HCT116 (cell line): ENCODE measurements around the gene TOX3. TPM values are rescaled to one million over a fixed set of nuclear protein-coding genes. Genes with fewer than 3 reads are reported as not detected.

ENCODE experiments used
- ATAC-seq: fragments of 200-7000 bp; cut with Tn5 transposase; 2 replicates; pipeline ENCODE4 v1.9.1; 2020; ENCODE audit warnings: mild to moderate bottlenecking, moderate library complexity
- BruUV-seq: library from RNA; stranded (reverse); fragments of 400-500 nt; replicated peaks from 2 replicates; lab custom pipeline; 2021; lab: Mats Ljungman, UMichigan
- CTCF ChIA-PET: fragments of 300-600 bp; sonication (Branson Sonifier 250); formaldehyde crosslinking; loops from one replicate; lab custom pipeline; 2021; ENCODE audit warnings: antibody characterized with exemption; lab: Charles Lee
- POLR2A ChIA-PET: fragments of 300-600, 350-600 bp; sonication (Branson Sonifier 250); formaldehyde crosslinking; loops from one replicate; lab custom pipeline; 2021; ENCODE audit warnings: antibody characterized with exemption; lab: Charles Lee
- RAD21 ChIA-PET, 2 experiments: fragments of 300-600 bp; sonication (Branson Sonifier 250); formaldehyde crosslinking; loops; one replicate each; lab custom pipeline; 2023; ENCODE audit warnings: low total read pairs in 2 of 2; ENCODE audit not compliant: uncharacterized antibody in 2 of 2, unreplicated experiment in 2 of 2, low non-redundant PET in 1 of 2; lab: Charles Lee
- DNase-seq: peaks from one replicate; pipeline ENCODE4 v3.0.0-alpha.2; 2010; ENCODE audit warnings: low read depth, low spot score
- H2AFZ ChIP-seq: fragments of 200-600 bp; shearing (Covaris generic), sonication (generic); 2 replicates; pipeline ENCODE4 v1.6.1; 2017; ENCODE audit warnings: low read depth, mixed run types, mixed read lengths, antibody characterized with exemption, low read length; ENCODE audit not compliant: poor library complexity, severe bottlenecking
- H3K27ac ChIP-seq: 2 replicates; pipeline ENCODE4 v1.5.1; 2012; ENCODE audit warnings: low read depth, low read length
- H3K27me3 ChIP-seq: fragments of 200-600 bp; sonication (generic); 2 replicates; pipeline ENCODE4 v1.6.1; 2016; ENCODE audit warnings: mixed run types, low read length, mixed read lengths; ENCODE audit not compliant: insufficient read depth
- H3K36me3 ChIP-seq, 2 experiments: fragments of 200-500 bp in 1 of 2; fragments of 200-600 bp in 1 of 2; sonication (Bioruptor generic) in 1 of 2; sonication (generic) in 1 of 2; 2 replicates each; pipeline versions ENCODE4 v1.5.1 to v1.6.1; 2014 to 2016; ENCODE audit warnings: low read length in 2 of 2, inconsistent platforms in 1 of 2, mixed read lengths in 1 of 2, mixed run types in 1 of 2; ENCODE audit not compliant: insufficient read depth in 2 of 2, control insufficient read depth in 1 of 2
- H3K4me1 ChIP-seq, 2 experiments: fragments of 200-600 bp in 1 of 2; sonication (generic) in 1 of 2; 2 replicates each; pipeline versions ENCODE4 v1.5.1 to v1.6.1; 2012 to 2017; ENCODE audit warnings: low read length in 2 of 2, inconsistent platforms in 1 of 2, mild to moderate bottlenecking in 1 of 2, mixed read lengths in 1 of 2, mixed run types in 1 of 2, moderate library complexity in 1 of 2; ENCODE audit not compliant: insufficient read depth in 2 of 2, control insufficient read depth in 1 of 2
- H3K4me2 ChIP-seq: fragments of 200-600 bp; sonication (generic); 2 replicates; pipeline ENCODE4 v1.6.1; 2017; ENCODE audit warnings: mixed run types, low read length, mixed read lengths
- H3K4me3 ChIP-seq, 2 experiments: fragments of 200-600 bp in 1 of 2; sonication (generic) in 1 of 2; replicated peaks in 1 of 2; 2 replicates each; pipeline ENCODE4 v1.5.1; 2011 to 2016; ENCODE audit warnings: low read length in 2 of 2, control low read depth in 1 of 2, low read depth in 1 of 2, mild to moderate bottlenecking in 1 of 2, mixed read lengths in 1 of 2, mixed run types in 1 of 2
- H3K79me2 ChIP-seq: fragments of 200-600 bp; sonication (generic); 2 replicates; pipeline ENCODE4 v1.6.1; 2017; ENCODE audit warnings: mild to moderate bottlenecking, mixed run types, low read length, moderate library complexity, mixed read lengths; ENCODE audit not compliant: insufficient read depth
- H3K9ac ChIP-seq: fragments of 200-600 bp; sonication (generic); 2 replicates; pipeline ENCODE4 v1.6.1; 2016; ENCODE audit warnings: low read length, mixed read lengths
- H3K9me2 ChIP-seq: fragments of 200-600 bp; sonication (generic), shearing (Covaris generic); 2 replicates; pipeline ENCODE4 v1.6.1; 2017; ENCODE audit warnings: mixed run types, mild to moderate bottlenecking, moderate library complexity; ENCODE audit not compliant: insufficient read depth
- H3K9me3 ChIP-seq, 2 experiments: fragments of 200-500 bp in 1 of 2; fragments of 200-600 bp in 1 of 2; sonication (Bioruptor generic) in 1 of 2; sonication (generic) in 1 of 2; 2 replicates each; pipeline ENCODE4 v1.6.1; 2014 to 2017; ENCODE audit warnings: low read length in 2 of 2, mixed read lengths in 2 of 2, inconsistent platforms in 1 of 2, low read depth in 1 of 2, mild to moderate bottlenecking in 1 of 2, mixed run types in 1 of 2, moderate library complexity in 1 of 2; ENCODE audit not compliant: control insufficient read depth in 1 of 2, insufficient read depth in 1 of 2
- H4K20me1 ChIP-seq: fragments of 200-600 bp; sonication (generic), shearing (Covaris generic); 2 replicates; pipeline ENCODE4 v1.6.1; 2017; ENCODE audit warnings: mixed run types, mild to moderate bottlenecking, moderate library complexity; ENCODE audit not compliant: insufficient read depth
- ATF3 ChIP-seq: IDR thresholded peaks from 2 replicates; pipeline ENCODE4 v1.6.1; 2012
- CTCF ChIP-seq, 3 experiments: fragments of 200-600 bp in 1 of 3; sonication (generic) in 1 of 3; IDR thresholded peaks in 2 of 3; conservative IDR thresholded peaks in 1 of 3; 2 replicates each; pipeline ENCODE4 v1.5.1; 2012 to 2017; ENCODE audit warnings: low read depth in 2 of 3, low read length in 2 of 3, antibody characterized with exemption in 1 of 3, borderline replicate concordance in 1 of 3, control low read depth in 1 of 3, mild to moderate bottlenecking in 1 of 3, mixed read lengths in 1 of 3, mixed run types in 1 of 3, moderate library complexity in 1 of 3; ENCODE audit not compliant: insufficient read depth in 1 of 3
- EGR1 ChIP-seq: IDR thresholded peaks from 2 replicates; pipeline ENCODE4 v1.6.1; 2012; ENCODE audit warnings: low read depth
- ELF1 ChIP-seq: IDR thresholded peaks from 2 replicates; pipeline ENCODE4 v1.6.1; 2012; ENCODE audit warnings: low read depth, borderline replicate concordance
- EZH2 ChIP-seq: fragments of 200-600 bp; sonication (generic); IDR thresholded peaks from 2 replicates; pipeline ENCODE4 v1.6.1; 2017; ENCODE audit warnings: antibody characterized with exemption, mixed run types
- JUND ChIP-seq: IDR thresholded peaks from 2 replicates; pipeline ENCODE4 v1.6.1; 2012
- POLR2A ChIP-seq: IDR thresholded peaks from 2 replicates; pipeline ENCODE4 v1.7.0; 2011; ENCODE audit warnings: borderline replicate concordance; ENCODE audit not compliant: insufficient read depth, insufficient read length; ENCODE audit errors: extremely low read depth
- POLR2AphosphoS5 ChIP-seq: IDR thresholded peaks from 2 replicates; pipeline ENCODE4 v1.6.1; 2011; ENCODE audit warnings: mild to moderate bottlenecking, low read depth, low read length, moderate library complexity
- REST ChIP-seq: IDR thresholded peaks from 2 replicates; pipeline ENCODE4 v1.6.1; 2012; ENCODE audit warnings: low read depth
- SIN3A ChIP-seq: IDR thresholded peaks from 2 replicates; pipeline ENCODE4 v1.6.1; 2012; ENCODE audit warnings: low read depth
- SP1 ChIP-seq: IDR thresholded peaks from 2 replicates; pipeline ENCODE4 v1.6.1; 2012; ENCODE audit warnings: low read depth
- YY1 ChIP-seq: IDR thresholded peaks from 2 replicates; pipeline ENCODE4 v1.6.1; 2011; ENCODE audit warnings: low read length, low read depth, moderate library complexity, mild to moderate bottlenecking; ENCODE audit not compliant: insufficient replicate concordance; ENCODE audit errors: extremely low read depth
- ZFX ChIP-seq: fragments of 450-650 bp; IDR thresholded peaks from 2 replicates; pipeline ENCODE4 v1.6.1; 2017
- ZNF274 ChIP-seq: fragments of 200-500 bp; sonication (Bioruptor generic); IDR thresholded peaks from 2 replicates; pipeline ENCODE4 v1.6.1; 2014; ENCODE audit warnings: mild to moderate bottlenecking, low read depth, low read length, inconsistent platforms
- intact Hi-C: fragments of 100-400 bp; cut with micrococcal nuclease; formaldehyde crosslinking; loops from 2 replicates; pipeline ENCODE4 v1.10.0; 2022
- total RNA-seq: library from RNA; stranded (reverse); gene quantifications from one replicate; pipeline ENCODE4 v1.2.1, GENCODE V29; 2021; ENCODE audit not compliant: unreplicated experiment
- TF ChIP-seq, protein P1 (sequence below): IDR thresholded peaks from 2 replicates; pipeline ENCODE4 v1.6.1; 2011; ENCODE audit warnings: mild to moderate bottlenecking, low read length, moderate library complexity; ENCODE audit not compliant: insufficient replicate concordance; ENCODE audit errors: extremely low read depth
- TF ChIP-seq, protein P2 (sequence below): IDR thresholded peaks from 2 replicates; pipeline ENCODE4 v1.6.1; 2012

The TOX3 gene
- total RNA-seq, 1 experiment from 2014 or later = not detected

DNA sequence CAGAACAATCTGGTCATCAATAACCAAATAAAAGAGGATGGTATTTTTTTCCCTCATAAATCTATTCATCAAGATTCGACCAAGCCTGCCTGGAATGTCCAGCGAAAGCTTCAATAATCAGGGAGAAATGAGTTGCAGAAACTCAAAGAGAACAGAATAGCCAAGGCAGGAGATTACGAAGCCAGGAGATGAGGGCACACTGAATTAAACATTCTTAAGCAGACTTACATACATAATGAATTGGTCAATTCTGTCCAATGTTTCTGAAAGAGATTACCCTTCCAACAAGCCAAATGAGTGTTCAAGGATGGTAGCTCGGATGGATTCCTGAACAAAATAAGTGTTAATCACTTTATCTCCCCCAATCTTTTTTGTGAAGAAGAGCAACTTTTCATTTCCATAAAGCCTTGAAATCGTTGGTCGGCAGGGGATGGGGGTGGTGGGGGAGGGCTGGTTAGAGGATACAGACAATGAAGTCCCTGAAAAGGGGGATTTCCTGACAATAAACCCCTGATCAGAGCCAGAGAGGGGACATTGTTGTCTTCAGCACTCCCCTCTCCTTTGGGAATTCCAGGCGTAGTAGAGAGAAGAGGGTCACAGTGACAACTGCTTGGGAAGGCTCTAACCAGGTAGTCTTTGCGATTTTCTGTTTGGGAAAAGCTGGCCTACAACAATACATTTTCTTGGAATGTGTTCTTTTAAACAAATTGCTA is 20.7 kb downstream of the TOX3 start:
- DNase-seq (no peak), ATAC-seq (no peak)
- Histone ChIP-seq H4K20me1 (no peaks in the 10 kb centered on the region), H3K4me2 (no peak overlapping the region), H3K4me1 (no peaks in the 10 kb centered on the region), H3K4me3 (no peak overlapping the region), H3K36me3 (no peaks in the 10 kb centered on the region), H3K27ac (no peak overlapping the region), H3K27me3 (no peaks in the 10 kb centered on the region), H2AFZ (no peak overlapping the region), H3K9ac (no peak overlapping the region), H3K9me3 (peaks cover 0 to 4% of the 10 kb centered on the region in 2 experiments; a peak in 2 of 4 replicates), H3K79me2 (no peaks in the 10 kb centered on the region), H3K9me2 (no peaks in the 10 kb centered on the region)
- ChIA-PET POLR2A (no interaction called here), RAD21 (no interaction called here), CTCF (no interaction called here)
- intact Hi-C loops = no loop called here
- TF ChIP-seq POLR2AphosphoS5 (no peak), SP1 (no peak), ATF3 (no peak), POLR2A (no peak), ZFX (no peak), ELF1 (no peak), SIN3A (no peak), ZNF274 (no peak), EZH2 (no peak), CTCF (IDR thresholded peaks at IDR 0.05 in 2 of 3, conservative IDR thresholded peaks at IDR 0.05 in 1 of 3; ENCODE audit: borderline replicate concordance in 1 of 3, insufficient read depth in 1 of 3, low read depth in 2 of 3, low read length in 2 of 3) (no peak), REST (no peak), JUND (no peak), YY1 (no peak), EGR1 (no peak)
- TF ChIP-seq, protein P1, sequence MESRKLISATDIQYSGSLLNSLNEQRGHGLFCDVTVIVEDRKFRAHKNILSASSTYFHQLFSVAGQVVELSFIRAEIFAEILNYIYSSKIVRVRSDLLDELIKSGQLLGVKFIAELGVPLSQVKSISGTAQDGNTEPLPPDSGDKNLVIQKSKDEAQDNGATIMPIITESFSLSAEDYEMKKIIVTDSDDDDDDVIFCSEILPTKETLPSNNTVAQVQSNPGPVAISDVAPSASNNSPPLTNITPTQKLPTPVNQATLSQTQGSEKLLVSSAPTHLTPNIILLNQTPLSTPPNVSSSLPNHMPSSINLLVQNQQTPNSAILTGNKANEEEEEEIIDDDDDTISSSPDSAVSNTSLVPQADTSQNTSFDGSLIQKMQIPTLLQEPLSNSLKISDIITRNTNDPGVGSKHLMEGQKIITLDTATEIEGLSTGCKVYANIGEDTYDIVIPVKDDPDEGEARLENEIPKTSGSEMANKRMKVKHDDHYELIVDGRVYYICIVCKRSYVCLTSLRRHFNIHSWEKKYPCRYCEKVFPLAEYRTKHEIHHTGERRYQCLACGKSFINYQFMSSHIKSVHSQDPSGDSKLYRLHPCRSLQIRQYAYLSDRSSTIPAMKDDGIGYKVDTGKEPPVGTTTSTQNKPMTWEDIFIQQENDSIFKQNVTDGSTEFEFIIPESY = no peak
- TF ChIP-seq, protein P2, sequence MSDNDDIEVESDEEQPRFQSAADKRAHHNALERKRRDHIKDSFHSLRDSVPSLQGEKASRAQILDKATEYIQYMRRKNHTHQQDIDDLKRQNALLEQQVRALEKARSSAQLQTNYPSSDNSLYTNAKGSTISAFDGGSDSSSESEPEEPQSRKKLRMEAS = no peak
- no TSS peak for BruUV-seq
